Cardiac muscle cell (in vitro differentiated cells and primary cell): Measurements from ENCODE around the gene SCYL3. TPM values are rescaled to one million over a fixed set of nuclear protein-coding genes. Genes with fewer than 3 reads are reported as not detected.

Experiments
- DNase-seq, 2 donors: peaks; one replicate each; pipeline versions ENCODE4 v3.0.0 to v3.0.0-alpha.2; 2010 to 2017; ENCODE audit warnings: low read depth in 1 of 2, low spot score in 1 of 2
- H3K27ac ChIP-seq: fragments of 200-600 bp; sonication (generic); 2 replicates; pipeline ENCODE4 v1.5.1; 2016
- H3K27me3 ChIP-seq: fragments of 200-600 bp; sonication (generic); 2 replicates; pipeline ENCODE4 v1.6.0; 2016; ENCODE audit warnings: control low read depth
- H3K36me3 ChIP-seq: fragments of 200-600 bp; sonication (generic); 2 replicates; pipeline ENCODE4 v1.5.1; 2016; ENCODE audit warnings: control low read depth
- H3K4me1 ChIP-seq: fragments of 200-600 bp; sonication (generic); 2 replicates; pipeline ENCODE4 v1.8.1; 2017; ENCODE audit warnings: low read depth, mild to moderate bottlenecking, mixed run types
- H3K4me3 ChIP-seq: fragments of 200-600 bp; sonication (generic); 2 replicates; pipeline ENCODE4 v1.5.1; 2016; ENCODE audit warnings: mild to moderate bottlenecking
- H3K9me3 ChIP-seq: fragments of 200-600 bp; sonication (generic); 2 replicates; pipeline ENCODE4 v1.5.1; 2017; ENCODE audit warnings: low read depth, mild to moderate bottlenecking, control low read depth
- polyA plus RNA-seq: library from polyadenylated mRNA; unstranded; fragments of >200 nt; fragmentation: Nextera tagmentation; extraction: Ambion mirVana; gene quantifications from 2 replicates; pipeline ENCODE4 v1.2.1, GENCODE V29; 2016
- total RNA-seq: library from RNA; depleted of rRNA; stranded (reverse); fragments of >200 nt; gene quantifications from 2 replicates; pipeline ENCODE4 v1.2.3, GENCODE V29; 2016
- TF ChIP-seq, protein P1 (sequence below): IDR thresholded peaks from 2 replicates; pipeline ENCODE4 v1.5.1; 2012; ENCODE audit warnings: low read depth, mild to moderate bottlenecking, low read length

The SCYL3 gene
- total and polyA plus RNA-seq, 2 experiments from 2014 or later, result 4.6 to 9.4 TPM

GRCh38 chr1:169906938-169907337 is 13.2 kb upstream of the SCYL3 start:
- peak in 1 of 2 donors; percentile 59 for DNase-seq
- TF ChIP-seq, protein P1, sequence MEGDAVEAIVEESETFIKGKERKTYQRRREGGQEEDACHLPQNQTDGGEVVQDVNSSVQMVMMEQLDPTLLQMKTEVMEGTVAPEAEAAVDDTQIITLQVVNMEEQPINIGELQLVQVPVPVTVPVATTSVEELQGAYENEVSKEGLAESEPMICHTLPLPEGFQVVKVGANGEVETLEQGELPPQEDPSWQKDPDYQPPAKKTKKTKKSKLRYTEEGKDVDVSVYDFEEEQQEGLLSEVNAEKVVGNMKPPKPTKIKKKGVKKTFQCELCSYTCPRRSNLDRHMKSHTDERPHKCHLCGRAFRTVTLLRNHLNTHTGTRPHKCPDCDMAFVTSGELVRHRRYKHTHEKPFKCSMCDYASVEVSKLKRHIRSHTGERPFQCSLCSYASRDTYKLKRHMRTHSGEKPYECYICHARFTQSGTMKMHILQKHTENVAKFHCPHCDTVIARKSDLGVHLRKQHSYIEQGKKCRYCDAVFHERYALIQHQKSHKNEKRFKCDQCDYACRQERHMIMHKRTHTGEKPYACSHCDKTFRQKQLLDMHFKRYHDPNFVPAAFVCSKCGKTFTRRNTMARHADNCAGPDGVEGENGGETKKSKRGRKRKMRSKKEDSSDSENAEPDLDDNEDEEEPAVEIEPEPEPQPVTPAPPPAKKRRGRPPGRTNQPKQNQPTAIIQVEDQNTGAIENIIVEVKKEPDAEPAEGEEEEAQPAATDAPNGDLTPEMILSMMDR, result no peak
- H3K4me3 ChIP-seq, result no peak overlapping the region
- H3K4me1 ChIP-seq, result peaks cover 5% of the 10 kb centered on the region
- no peaks in the 10 kb centered on the region for H3K36me3 ChIP-seq
- no peaks in the 10 kb centered on the region for H3K27me3 ChIP-seq
- H3K9me3 ChIP-seq, result no peaks in the 10 kb centered on the region
- no peak overlapping the region for H3K27ac ChIP-seq

DNA sequence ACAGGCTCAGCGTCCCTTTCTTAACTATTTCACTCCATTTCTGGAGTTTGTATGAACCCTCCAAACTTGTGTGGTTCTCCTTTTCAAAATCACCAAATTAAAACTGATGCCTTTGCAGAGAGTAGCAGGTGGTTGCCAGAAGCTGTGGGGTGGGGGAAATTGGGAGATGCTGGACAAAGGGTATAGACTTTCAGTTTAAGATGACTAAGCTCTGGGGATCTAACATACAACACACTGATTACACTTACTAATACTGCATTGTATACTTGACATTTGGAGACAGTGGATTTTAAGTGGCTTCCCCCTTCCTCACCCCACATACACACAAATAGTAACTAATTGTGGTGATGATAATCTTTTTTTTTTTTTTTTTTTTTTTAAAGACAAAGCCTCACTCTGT is 11.1 kb upstream of the SCYL3 start:
- TF ChIP-seq, protein P1, result no peak
- no peaks in the 10 kb centered on the region for H3K27me3 ChIP-seq
- no peak overlapping the region for H3K4me3 ChIP-seq
- H3K27ac ChIP-seq, result no peak overlapping the region
- DNase-seq, result no peak
- H3K9me3 ChIP-seq, result no peaks in the 10 kb centered on the region
- no peaks in the 10 kb centered on the region for H3K36me3 ChIP-seq
- H3K4me1 ChIP-seq, result no peaks in the 10 kb centered on the region

- no peak overlapping the region for H3K27ac ChIP-seq
- H3K36me3 ChIP-seq, result no peaks in the 10 kb centered on the region
- no peak for DNase-seq
- H3K9me3 ChIP-seq, result no peaks in the 10 kb centered on the region
- H3K4me1 ChIP-seq, result no peaks in the 10 kb centered on the region
- H3K27me3 ChIP-seq, result no peaks in the 10 kb centered on the region
- no peak overlapping the region for H3K4me3 ChIP-seq
- TF ChIP-seq, protein P1, result no peak
Measured at GRCh38 chr1:169902751-169903150, 9.1 kb upstream of the SCYL3 start.

GRCh38 chr1:169901115-169901514 is 7.4 kb upstream of the SCYL3 start:
- TF ChIP-seq, protein P1, result no peak

GRCh38 chr1:169900571-169900970 is 6.9 kb upstream of the SCYL3 start:
- TF ChIP-seq, protein P1, result no peak
- no peaks in the 10 kb centered on the region for H3K36me3 ChIP-seq
- DNase-seq, result no peak
- no peaks in the 10 kb centered on the region for H3K9me3 ChIP-seq
- no peak overlapping the region for H3K4me3 ChIP-seq
- H3K27ac ChIP-seq, result no peak overlapping the region
- no peaks in the 10 kb centered on the region for H3K27me3 ChIP-seq
- H3K4me1 ChIP-seq, result no peaks in the 10 kb centered on the region

More at GRCh38 chr1:169901115-169901514, 7.4 kb upstream of the SCYL3 start:
- Histone ChIP-seq H3K9me3 (no peaks in the 10 kb centered on the region), H3K27me3 (no peaks in the 10 kb centered on the region), H3K27ac (no peak overlapping the region), H3K4me1 (no peaks in the 10 kb centered on the region), H3K4me3 (no peak overlapping the region), H3K36me3 (no peaks in the 10 kb centered on the region)
- no peak for DNase-seq
